Stimulated activated CD4-positive, alpha-beta T cell treated with anti-CD3 and anti-CD28 coated beads, Interleukin-2, amount 100 ng/mL, for 24 hours (primary cell): Measurements from ENCODE around the gene ENTHD1.
"Not testable (repeated sequence)": the region's sequence is repeated elsewhere in the genome, so short reads cannot be mapped to it uniquely, and the experiment has no call there.

Source experiments
- DNase-seq, 2 donors: peaks; one replicate each; pipeline ENCODE4 v3.0.0-alpha.2; 2020

Gene ENTHD1

DNA sequence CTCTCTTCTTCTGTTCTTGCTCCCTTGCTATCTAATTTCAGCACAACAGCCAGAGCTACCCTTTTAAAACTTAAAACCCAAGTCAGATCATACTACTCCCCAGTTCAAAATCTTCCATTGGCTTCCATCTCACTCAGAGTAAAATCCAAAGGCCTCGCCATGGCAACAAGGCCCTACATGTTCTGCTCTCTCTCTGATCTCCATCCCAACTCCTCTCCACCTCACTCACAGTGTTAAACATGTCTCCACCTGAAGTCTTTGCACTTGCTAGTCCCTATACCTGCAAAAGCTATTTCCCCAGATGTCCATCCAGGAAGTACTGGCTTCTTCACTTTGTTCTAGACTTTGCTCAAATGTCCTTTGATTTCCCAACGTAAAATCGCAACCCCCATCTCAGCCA is 4.3 kb upstream of the ENTHD1 start:
- DNase-seq: no peak

GRCh38 chr22:39896313-39896996 is 2.9 kb upstream of the ENTHD1 start:
- DNase-seq: no peak

DNA sequence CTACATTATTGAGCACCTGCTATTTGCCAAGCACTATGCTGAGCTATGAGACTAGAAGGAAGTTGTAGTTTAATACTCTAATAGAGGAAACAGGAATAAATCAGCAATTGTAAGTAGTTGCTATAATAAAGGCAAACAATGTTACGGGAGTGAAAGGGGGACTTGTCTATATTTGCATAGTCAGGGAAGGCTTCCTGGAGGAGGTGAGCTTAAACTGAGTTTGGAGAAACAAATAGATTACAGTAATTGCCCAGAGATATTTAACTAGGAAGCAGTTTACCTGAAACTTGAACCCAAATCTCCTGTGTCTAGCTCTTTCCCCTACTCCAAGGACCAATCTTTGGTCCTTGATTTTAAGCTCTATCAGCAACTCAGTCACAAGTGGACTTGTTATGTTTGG is 2.1 kb upstream of the ENTHD1 start:
- DNase-seq: no peak

GRCh38 chr22:39894554-39895092 is 1.1 kb upstream of the ENTHD1 start:
- no peak for DNase-seq

DNA sequence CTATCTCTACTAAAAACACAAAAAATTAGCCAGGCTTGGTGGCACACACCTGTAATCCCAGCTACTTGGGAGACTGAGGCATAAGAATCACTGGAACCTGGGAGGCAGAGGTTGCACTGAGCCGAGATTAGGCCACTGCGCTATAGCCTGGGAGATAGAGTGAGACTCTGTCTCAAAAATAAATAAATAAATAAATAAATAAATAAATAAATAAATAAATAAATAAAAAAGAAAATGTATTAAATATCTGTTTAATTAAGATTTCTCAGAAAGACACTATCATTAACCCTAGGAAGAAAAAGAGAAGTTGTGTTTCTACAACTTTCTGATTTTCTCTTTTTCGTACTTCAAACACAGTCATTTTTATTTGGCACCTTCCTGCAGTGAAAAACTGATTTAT is 3.6 kb downstream of the ENTHD1 start:
- not testable (repeated sequence) for DNase-seq

DNA sequence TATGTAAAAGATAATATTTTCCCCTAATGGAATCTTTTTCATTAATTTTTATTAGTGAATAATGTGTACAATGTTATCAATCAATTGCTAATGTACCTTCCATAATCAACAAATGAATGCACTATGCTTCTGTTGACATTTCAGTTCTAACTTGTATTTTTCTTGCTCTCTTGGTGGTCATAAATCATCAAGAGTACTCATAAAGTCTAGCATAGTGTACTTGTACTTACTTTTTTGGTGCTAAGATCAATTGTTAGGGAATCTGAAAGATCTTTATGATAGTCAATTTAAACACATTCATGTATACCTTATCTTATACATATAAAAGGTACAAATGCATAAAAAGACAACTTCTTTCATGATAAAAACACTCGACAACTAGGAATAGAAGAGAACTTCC is 10.5 kb downstream of the ENTHD1 start:
- DNase-seq: no peak

- no peak for DNase-seq
These were observed 12.8 kb downstream of the ENTHD1 start for GRCh38 chr22:39880722-39881121.

DNA sequence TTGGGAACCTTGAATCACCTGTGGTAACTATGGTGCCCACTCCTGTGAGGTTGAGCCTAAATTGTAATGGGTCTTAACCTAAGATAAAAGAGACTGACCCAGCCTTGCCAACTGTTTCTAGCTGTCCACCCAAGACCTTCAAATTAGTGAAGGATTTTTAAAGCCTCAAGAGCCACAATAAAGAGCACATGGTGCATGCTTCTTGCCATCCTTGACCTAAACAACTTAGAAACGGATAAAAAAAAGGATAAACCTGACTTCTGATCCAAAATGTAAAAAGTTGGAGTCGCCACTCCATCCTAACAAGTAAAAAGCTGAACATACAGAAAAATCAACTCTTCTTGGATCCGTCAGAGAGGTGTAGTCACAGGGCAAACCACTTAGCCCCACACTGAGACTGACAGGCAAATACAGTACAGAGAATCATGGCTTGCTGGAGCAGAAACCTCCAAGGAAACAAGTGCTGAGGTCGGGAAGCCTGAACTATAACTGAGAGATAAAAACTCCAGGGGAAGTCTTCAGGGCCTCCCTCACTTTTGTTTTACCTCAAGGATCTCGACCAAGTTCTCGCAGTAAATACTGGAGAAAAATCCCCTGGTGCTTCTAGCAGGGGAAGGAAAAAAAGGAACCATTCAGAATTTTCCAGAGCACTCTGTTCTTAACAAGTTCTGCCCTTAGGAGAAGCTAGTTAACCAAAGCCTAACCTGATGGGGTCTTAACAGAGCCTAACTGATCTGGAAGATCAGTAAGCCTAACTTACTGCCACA is 16.3 kb downstream of the ENTHD1 start:
- DNase-seq: no peak

DNA sequence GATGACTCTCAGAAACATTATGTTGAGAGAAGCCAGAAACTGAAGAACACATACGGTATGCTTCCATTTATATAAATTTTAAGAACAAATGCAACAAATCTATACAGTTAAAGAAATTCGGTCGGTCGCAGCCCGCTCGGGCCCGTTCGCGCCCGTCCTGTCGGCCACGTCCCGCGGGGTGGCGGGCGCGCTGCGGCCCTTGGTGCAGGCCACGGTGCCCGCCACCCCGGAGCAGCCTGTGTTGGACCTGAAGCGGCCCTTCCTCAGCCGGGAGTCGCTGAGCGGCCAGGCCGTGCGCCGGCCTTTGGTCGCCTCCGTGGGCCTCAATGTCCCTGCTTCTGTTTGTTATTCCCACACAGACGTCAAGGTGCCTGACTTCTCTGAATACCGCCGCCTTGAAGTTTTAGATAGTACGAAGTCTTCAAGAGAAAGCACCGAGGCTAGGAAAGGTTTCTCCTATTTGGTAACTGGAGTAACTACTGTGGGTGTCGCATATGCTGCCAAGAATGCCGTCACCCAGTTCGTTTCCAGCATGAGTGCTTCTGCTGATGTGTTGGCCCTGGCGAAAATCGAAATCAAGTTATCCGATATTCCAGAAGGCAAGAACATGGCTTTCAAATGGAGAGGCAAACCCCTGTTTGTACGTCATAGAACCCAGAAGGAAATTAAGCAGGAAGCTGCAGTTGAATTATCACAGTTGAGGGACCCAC is 18.2 kb downstream of the ENTHD1 start:
- not testable (repeated sequence) for DNase-seq

- peak in 1 of 2 donors; percentile 22 for DNase-seq
These were observed 19.6 kb downstream of the ENTHD1 start for GRCh38 chr22:39873965-39874364.

- no peak for DNase-seq
These were observed 21.0 kb downstream of the ENTHD1 start for GRCh38 chr22:39872548-39872947.

DNA sequence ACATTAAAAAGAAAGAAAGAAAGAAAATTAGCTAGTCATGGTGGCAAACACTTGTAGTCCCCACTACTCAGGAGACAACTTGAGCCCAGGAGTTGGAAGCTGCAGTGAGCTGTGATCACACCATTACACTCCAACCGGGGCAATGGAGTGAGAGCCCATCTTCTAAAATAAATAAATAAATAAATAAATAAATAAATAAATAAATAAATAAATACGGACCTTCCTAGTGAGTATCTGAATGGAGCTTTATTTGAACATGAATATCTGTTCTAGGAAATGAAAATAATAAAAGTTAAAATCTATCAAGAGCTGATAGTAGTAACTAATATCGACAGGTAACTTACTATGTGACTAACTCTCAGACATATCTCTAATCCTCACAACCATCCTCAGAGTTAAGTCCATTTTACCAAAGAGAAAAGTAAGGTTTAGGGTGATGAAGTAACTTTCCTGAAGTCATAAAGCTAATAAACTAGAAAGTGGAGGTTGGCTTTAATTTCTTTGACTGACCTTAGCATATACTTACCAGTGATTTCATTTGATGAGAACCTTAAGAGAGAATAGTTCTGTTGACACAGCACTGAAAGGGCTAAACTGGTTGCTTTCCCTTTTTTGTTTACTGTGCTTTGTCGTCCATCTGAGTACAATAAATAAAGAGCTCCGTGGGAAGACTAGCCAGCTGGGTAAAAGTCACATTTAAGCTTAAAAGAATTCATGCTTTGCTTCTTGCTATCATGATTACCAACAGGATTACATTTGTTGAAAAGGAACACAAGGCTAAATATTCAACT is 22.4 kb downstream of the ENTHD1 start:
- DNase-seq: no peak

DNA sequence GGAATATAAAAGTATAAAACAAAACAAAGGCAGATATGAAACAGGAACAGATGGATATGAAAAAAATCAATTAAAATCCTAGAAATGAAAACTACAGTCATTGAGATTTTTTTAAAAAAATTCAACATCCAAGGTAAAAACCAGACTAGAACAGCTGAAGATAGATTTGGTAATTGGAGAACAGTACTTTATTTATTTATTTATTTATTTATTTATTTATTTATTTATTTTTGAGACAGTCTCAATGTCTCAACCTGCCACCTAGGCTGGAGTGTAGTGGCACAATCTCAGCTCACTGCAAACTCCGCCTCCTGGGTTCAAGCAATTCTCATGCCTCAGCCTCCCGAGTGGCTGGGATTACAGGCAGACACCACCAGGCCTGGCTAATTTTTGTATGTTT is 23.8 kb downstream of the ENTHD1 start:
- not testable (repeated sequence) for DNase-seq

DNA sequence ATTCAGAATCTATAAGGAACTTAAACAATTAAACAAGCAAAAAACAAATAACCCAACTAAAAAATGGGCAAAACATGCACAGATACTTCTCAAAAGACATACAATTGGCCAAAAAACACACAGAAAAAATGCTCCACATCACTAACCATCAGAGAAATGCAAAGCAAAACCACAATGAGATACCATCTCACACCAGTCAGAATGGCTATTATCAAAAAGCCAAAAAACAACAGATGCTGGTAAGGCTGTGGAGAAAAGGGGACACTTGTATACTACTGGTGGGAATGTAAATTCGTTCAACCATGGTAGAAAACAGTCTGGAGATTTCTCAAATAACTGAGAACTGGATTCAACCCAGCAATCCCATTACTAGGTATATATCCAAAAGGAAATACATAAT is 24.8 kb downstream of the ENTHD1 start:
- DNase-seq: no peak

DNA sequence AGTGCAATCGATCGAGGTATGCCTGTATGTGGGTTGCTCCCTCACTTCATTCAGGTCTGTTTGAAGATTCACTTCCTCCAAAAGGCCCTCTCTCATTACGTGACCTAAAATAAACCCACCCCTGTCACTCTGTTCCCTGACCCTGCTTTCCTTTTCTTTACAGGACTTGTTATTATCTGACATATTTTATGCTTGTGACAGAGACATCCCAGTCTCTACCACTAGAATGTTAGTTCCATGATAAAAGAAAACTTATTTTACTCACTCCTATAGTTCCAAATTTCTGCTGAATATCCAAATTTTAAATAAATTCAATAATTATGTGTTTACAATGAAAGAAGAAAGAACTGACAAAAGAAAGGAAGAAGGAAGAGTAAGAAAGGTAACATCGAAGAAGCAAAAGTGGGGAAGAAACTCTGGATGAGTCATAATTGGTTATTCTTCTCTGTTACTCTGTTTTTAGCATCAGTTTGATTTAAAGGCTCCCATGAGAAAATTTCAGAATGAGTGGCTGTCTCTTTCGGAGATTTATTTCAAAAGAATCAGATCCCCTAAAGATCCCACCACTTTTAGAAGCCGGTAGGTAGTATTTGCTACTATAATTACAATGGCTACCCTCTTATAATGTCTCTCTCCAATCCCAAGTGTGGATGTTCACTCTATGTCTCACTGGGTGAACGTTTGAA is 33.5 kb downstream of the ENTHD1 start:
- no peak for DNase-seq

- no peak for DNase-seq
These were observed 37.0 kb downstream of the ENTHD1 start for GRCh38 chr22:39856588-39856987.

DNA sequence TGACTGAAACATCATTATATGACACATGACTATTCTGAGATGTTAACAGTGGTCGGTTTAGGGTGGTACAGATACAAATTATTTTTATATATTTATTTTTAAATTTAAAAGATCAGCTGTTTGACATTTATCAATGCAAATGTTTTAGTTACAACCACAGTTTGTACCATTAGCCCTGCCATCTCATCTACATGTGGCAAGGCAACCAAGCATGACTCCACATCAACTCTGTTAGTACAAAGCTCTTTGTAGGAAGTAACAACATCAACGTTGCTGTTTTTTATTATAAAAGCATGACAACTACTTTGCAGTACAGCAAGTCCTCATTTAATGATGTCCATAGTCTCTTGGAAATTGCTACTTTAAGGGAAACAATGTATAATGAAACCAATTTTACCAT is 40.8 kb downstream of the ENTHD1 start:
- DNase-seq: no peak

GRCh38 chr22:39851606-39852315 is 41.8 kb downstream of the ENTHD1 start:
- no peak for DNase-seq

DNA sequence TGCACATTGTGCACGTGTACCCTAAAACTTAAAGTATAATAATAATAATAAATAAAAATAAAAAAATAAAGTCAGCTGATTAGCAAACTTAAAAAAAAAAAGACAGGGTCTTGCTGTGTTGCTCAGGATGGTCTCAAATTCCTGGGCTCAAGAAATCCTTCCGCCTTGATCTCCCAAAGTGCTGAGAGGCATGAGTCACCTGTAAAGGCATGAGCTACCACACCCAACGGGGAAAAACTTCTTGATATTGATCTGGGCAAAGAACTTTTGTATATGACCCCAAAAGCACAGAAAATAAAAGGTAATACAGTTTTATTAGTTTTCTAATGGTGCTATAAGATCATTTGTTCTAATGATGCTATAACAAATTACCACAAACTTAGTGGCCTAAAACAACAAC is 46.1 kb downstream of the ENTHD1 start:
- no peak for DNase-seq

- not testable (repeated sequence) for DNase-seq
These were observed 47.0 kb downstream of the ENTHD1 start for GRCh38 chr22:39846539-39846938.

DNA sequence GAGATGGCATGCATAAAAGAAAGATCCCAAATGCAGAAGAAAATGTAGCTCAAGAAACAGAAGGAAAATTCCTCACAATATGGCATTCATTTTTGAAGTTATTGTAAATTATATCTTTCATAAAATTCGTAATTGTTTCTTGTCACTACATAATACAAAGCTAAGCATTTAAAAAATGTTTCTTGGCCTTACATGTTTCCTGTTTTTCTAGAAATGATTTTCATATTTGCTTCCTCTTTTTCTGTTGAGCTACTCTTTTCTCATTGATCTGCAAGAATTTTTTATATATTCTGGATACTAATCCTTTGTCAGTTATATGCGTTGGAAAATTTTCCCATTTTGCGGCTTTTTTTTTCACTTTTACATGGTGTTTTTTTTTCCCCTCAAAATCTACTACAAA is 48.0 kb downstream of the ENTHD1 start:
- no peak for DNase-seq
